Colonic mucosa (tissue), 4 donors: ENCODE measurements around the gene IGIP. TPM values are rescaled to one million over a fixed set of nuclear protein-coding genes. Genes with fewer than 3 reads are reported as not detected.

Source experiments
- DNase-seq: peaks from one replicate; pipeline ENCODE4 v3.0.0-alpha.2; 2020
- H3K27ac ChIP-seq: fragments of 200-600 bp; one replicate; pipeline ENCODE4 v1.8.0; 2021
- H3K27me3 ChIP-seq: fragments of 200-600 bp; one replicate; pipeline ENCODE4 v1.8.0; 2021
- H3K36me3 ChIP-seq: fragments of 200-600 bp; one replicate; pipeline ENCODE4 v1.8.0; 2021
- H3K4me1 ChIP-seq: fragments of 200-600 bp; one replicate; pipeline ENCODE4 v1.8.0; 2021; ENCODE audit warnings: mild to moderate bottlenecking
- H3K4me3 ChIP-seq: fragments of 200-600 bp; one replicate; pipeline ENCODE4 v1.8.0; 2021
- H3K9ac ChIP-seq, 2 donors: one replicate each; pipeline ENCODE4 v1.7.0; 2013; ENCODE audit warnings: control low read depth in 2 of 2, low read depth in 2 of 2, low read length in 2 of 2
- H3K9me3 ChIP-seq: fragments of 200-600 bp; one replicate; pipeline ENCODE4 v1.8.0; 2021
- CTCF ChIP-seq: fragments of 200-600 bp; IDR thresholded peaks from one replicate; pipeline ENCODE4 v1.8.0; 2022; ENCODE audit warnings: antibody characterized with exemption, mild to moderate bottlenecking
- intact Hi-C: fragments of 100-400 bp; cut with DNase I; formaldehyde crosslinking; loops from one replicate; pipeline ENCODE4 v1.14.1; 2022
- total RNA-seq, 2 donors: library from RNA; stranded (reverse); fragmentation: NEBNext Ultra II Directional in 1 of 2; extraction: Animal tissue kit (Norgen Biotek cat#: 25700) in 1 of 2; gene quantifications; one replicate each; pipeline ENCODE4 v1.2.1, GENCODE V29; 2021
- donor health status: healthy.
- donor health status: DM: no; HTN: no; CAD: no.
- donor health status: DM: no; HTN: no; CAD: no.

The IGIP gene
- 1 to 10 TPM; 7.8 to 9.5 TPM for total RNA-seq

- intact Hi-C loops, result no loop called here
- no peak within 1 kb of the TSS for H3K27ac ChIP-seq
- TF ChIP-seq CTCF, result no peak
- DNase-seq, result no peak
- no peak within 1 kb of the TSS for H3K4me3 ChIP-seq
- H3K9ac ChIP-seq, result no peak within 1 kb of the TSS
- no peaks in the 10 kb centered on the region for H3K27me3 ChIP-seq
- H3K4me1 ChIP-seq, result no peaks in the 10 kb centered on the region
- no peaks in the 10 kb centered on the region for H3K9me3 ChIP-seq
- no peaks in the 10 kb centered on the region for H3K36me3 ChIP-seq
Observed at GRCh38 chr5:140125637-140126036, at the start of gene IGIP. Gene IGIP (plus strand): TSS chr5:140125937. CDS start chr5:140128477, 2,540 bp downstream.

GRCh38 chr5:140076142-140076541 is 49.6 kb upstream of the IGIP start:
- no peaks in the 10 kb centered on the region for H3K27me3 ChIP-seq
- no peak overlapping the region for H3K27ac ChIP-seq
- no peak for TF ChIP-seq CTCF
- no peak overlapping the region for H3K9ac ChIP-seq
- no peaks in the 10 kb centered on the region for H3K36me3 ChIP-seq
- no peaks in the 10 kb centered on the region for H3K9me3 ChIP-seq
- DNase-seq, result no peak
- H3K4me3 ChIP-seq, result no peak overlapping the region
- no peaks in the 10 kb centered on the region for H3K4me1 ChIP-seq
- intact Hi-C loops, result no loop called here

GRCh38 chr5:140076788-140077187 is 48.9 kb upstream of the IGIP start:
- no peak overlapping the region for H3K27ac ChIP-seq
- no peaks in the 10 kb centered on the region for H3K36me3 ChIP-seq
- no peak for TF ChIP-seq CTCF
- H3K4me1 ChIP-seq, result no peaks in the 10 kb centered on the region
- H3K4me3 ChIP-seq, result no peak overlapping the region
- H3K9me3 ChIP-seq, result no peaks in the 10 kb centered on the region
- no peaks in the 10 kb centered on the region for H3K27me3 ChIP-seq
- DNase-seq, result no peak
- intact Hi-C loops, result no loop called here
- no peak overlapping the region for H3K9ac ChIP-seq

GRCh38 chr5:140083120-140083519 is 42.6 kb upstream of the IGIP start:
- no peaks in the 10 kb centered on the region for H3K36me3 ChIP-seq
- H3K27ac ChIP-seq, result no peak overlapping the region
- no peak for TF ChIP-seq CTCF
- no peak overlapping the region for H3K9ac ChIP-seq
- no peaks in the 10 kb centered on the region for H3K9me3 ChIP-seq
- no peaks in the 10 kb centered on the region for H3K4me1 ChIP-seq
- DNase-seq, result no peak
- H3K27me3 ChIP-seq, result no peaks in the 10 kb centered on the region
- H3K4me3 ChIP-seq, result no peak overlapping the region
- intact Hi-C loops, result no loop called here

- DNase-seq, result no peak
- intact Hi-C loops, result no loop called here
- Histone ChIP-seq H3K27me3 (no peaks in the 10 kb centered on the region), H3K9me3 (no peaks in the 10 kb centered on the region), H3K4me1 (no peaks in the 10 kb centered on the region), H3K4me3 (no peak overlapping the region), H3K9ac (no peak overlapping the region), H3K36me3 (no peaks in the 10 kb centered on the region), H3K27ac (no peak overlapping the region)
- TF ChIP-seq CTCF, result no peak
Observed at GRCh38 chr5:140083650-140084049, 42.1 kb upstream of the IGIP start.

- Histone ChIP-seq H3K4me3 (no peak overlapping the region), H3K9ac (no peak overlapping the region), H3K27ac (no peak overlapping the region), H3K27me3 (no peaks in the 10 kb centered on the region), H3K4me1 (no peaks in the 10 kb centered on the region), H3K9me3 (no peaks in the 10 kb centered on the region), H3K36me3 (no peaks in the 10 kb centered on the region)
- no peak for TF ChIP-seq CTCF
- DNase-seq, result no peak
- intact Hi-C loops, result no loop called here
Observed at GRCh38 chr5:140084541-140084940, 41.2 kb upstream of the IGIP start.
